HepG2 (cell line): ENCODE measurements around the gene CD44. TPM values are rescaled to one million over a fixed set of nuclear protein-coding genes. Genes with fewer than 3 reads are reported as not detected.

Experiments
- ATAC-seq: fragments of 200-7000 bp; cut with Tn5 transposase; 3 replicates; pipeline ENCODE4 v1.9.1; 2020; ENCODE audit warnings: mild to moderate bottlenecking, moderate library complexity
- BruUV-seq: library from RNA; stranded (reverse); fragments of 400-500 nt; replicated peaks from 2 replicates; lab custom pipeline; 2021; lab: Mats Ljungman, UMichigan
- CTCF ChIA-PET: fragments of 300-600 bp; formaldehyde crosslinking; extraction: SDS; loops from one replicate; lab custom pipeline; 2021; ENCODE audit warnings: low total read pairs, inconsistent platforms, low intra/inter-chr PET ratio; lab: Yijun Ruan, JAX
- POLR2A ChIA-PET: fragments of 350-600 bp; sonication (Branson Sonifier 250); formaldehyde crosslinking; loops from one replicate; lab custom pipeline; 2020; ENCODE audit warnings: antibody characterized with exemption, inconsistent platforms; lab: Yijun Ruan, JAX
- DNase-seq: peaks from one replicate; pipeline ENCODE4 v3.0.0-alpha.2; 2015; ENCODE audit warnings: low spot score
- FAIRE-seq: peaks from 3 replicates; lab custom pipeline; 2011; peaks lifted over from hg19 to GRCh38; lab: Jason Lieb, UNC
- H2AFZ ChIP-seq: one replicate; pipeline ENCODE4 v1.6.1; 2011; ENCODE audit warnings: low read length, inconsistent platforms
- H3K27ac ChIP-seq: fragments of 300-600 bp; 3 replicates; pipeline ENCODE4 v1.8.0; 2011; ENCODE audit warnings: mixed run types, mild to moderate bottlenecking, mixed read lengths, low read length, inconsistent platforms; ENCODE audit not compliant: insufficient read depth; ENCODE audit errors: extremely low read length
- H3K27me3 ChIP-seq, 2 experiments: fragments of 200-600 bp in 1 of 2; 2 replicates in 1 of 2; 3 replicates in 1 of 2; pipeline versions ENCODE4 v1.6.0 to v1.8.0; 2011; ENCODE audit warnings: low read length in 2 of 2, mild to moderate bottlenecking in 2 of 2, moderate library complexity in 2 of 2, inconsistent platforms in 1 of 2; ENCODE audit not compliant: insufficient read depth in 2 of 2, control insufficient read depth in 1 of 2
- H3K36me3 ChIP-seq, 2 experiments: fragments of 200-600 bp in 1 of 2; replicated peaks in 1 of 2; 2 replicates in 1 of 2; 3 replicates in 1 of 2; pipeline versions ENCODE4 v1.5.1 to v1.8.0; 2011; ENCODE audit warnings: low read length in 2 of 2, inconsistent platforms in 1 of 2; ENCODE audit not compliant: insufficient read depth in 2 of 2, control insufficient read depth in 1 of 2
- H3K4me1 ChIP-seq: 2 replicates; pipeline ENCODE4 v1.5.1; 2012; ENCODE audit warnings: low read length, inconsistent platforms; ENCODE audit not compliant: insufficient read depth
- H3K4me2 ChIP-seq: 2 replicates; pipeline ENCODE4 v1.6.0; 2011; ENCODE audit warnings: low read depth, low read length, inconsistent platforms
- H3K4me3 ChIP-seq, 3 experiments: fragments of 200-600 bp in 1 of 3; sonication (generic), shearing (Covaris generic) in 1 of 3; replicated peaks in 1 of 3; 2 replicates each; pipeline ENCODE4 v1.5.1; 2011 to 2016; ENCODE audit warnings: low read length in 3 of 3, inconsistent platforms in 2 of 3, low read depth in 2 of 3, mild to moderate bottlenecking in 2 of 3, control low read depth in 1 of 3, mixed read lengths in 1 of 3; ENCODE audit not compliant: insufficient read depth in 1 of 3
- H3K79me2 ChIP-seq: one replicate; pipeline ENCODE4 v1.6.1; 2011; ENCODE audit warnings: low read length, inconsistent platforms; ENCODE audit not compliant: insufficient read depth
- H3K9ac ChIP-seq: 2 replicates; pipeline ENCODE4 v1.6.0; 2011; ENCODE audit warnings: mild to moderate bottlenecking, low read depth, low read length, inconsistent platforms; ENCODE audit not compliant: insufficient read depth
- H3K9me3 ChIP-seq: 2 replicates; pipeline ENCODE4 v1.5.1; 2012; ENCODE audit warnings: mild to moderate bottlenecking, low read length
- H4K20me1 ChIP-seq: 2 replicates; pipeline ENCODE4 v1.6.0; 2011; ENCODE audit warnings: inconsistent platforms, mild to moderate bottlenecking, low read length, moderate library complexity; ENCODE audit not compliant: insufficient read depth
- CCAR2 ChIP-seq: fragments of 200-400 bp; formaldehyde crosslinking; optimal IDR thresholded peaks from 2 replicates; pipeline ENCODE3; 2018; ENCODE audit warnings: low read depth, mild to moderate bottlenecking, low read length, moderate library complexity
- CENPX ChIP-seq: sonication (generic); formaldehyde crosslinking; IDR thresholded peaks from 2 replicates; pipeline ENCODE4 v1.9.0; 2021; ENCODE audit warnings: mild to moderate bottlenecking, missing genetic modification reagents, moderate library complexity
- DNMT1 ChIP-seq: sonication (generic); formaldehyde crosslinking; IDR thresholded peaks from 2 replicates; pipeline ENCODE4 v1.5.1; 2020; ENCODE audit warnings: mild to moderate bottlenecking, missing genetic modification reagents
- EZH2 ChIP-seq: conservative IDR thresholded peaks from 2 replicates; pipeline ENCODE4 v1.6.1; 2012; ENCODE audit warnings: mild to moderate bottlenecking, low read depth, low read length, moderate library complexity
- IKZF4 ChIP-seq: sonication (generic); formaldehyde crosslinking; IDR thresholded peaks from 2 replicates; pipeline ENCODE4 v1.5.1; 2020; ENCODE audit warnings: borderline replicate concordance, mild to moderate bottlenecking, low read depth, missing genetic modification reagents; ENCODE audit errors: not compliant biosample characterization
- JUND ChIP-seq: sonication (generic); formaldehyde crosslinking; IDR thresholded peaks from 2 replicates; pipeline ENCODE4 v1.8.0; 2022; ENCODE audit warnings: mild to moderate bottlenecking, missing genetic modification reagents
- MAF1 ChIP-seq: sonication (generic); formaldehyde crosslinking; IDR thresholded peaks from 2 replicates; pipeline ENCODE4 v1.5.0; 2020; ENCODE audit warnings: missing genetic modification reagents, borderline replicate concordance
- ZFP36L1 ChIP-seq: sonication (generic); formaldehyde crosslinking; IDR thresholded peaks from 2 replicates; pipeline ENCODE4 v1.8.0; 2022; ENCODE audit warnings: mild to moderate bottlenecking, missing genetic modification reagents, moderate library complexity
- ZNF329 ChIP-seq: sonication (generic); formaldehyde crosslinking; IDR thresholded peaks from 2 replicates; pipeline ENCODE4 v1.9.0; 2021; ENCODE audit warnings: low read depth, mild to moderate bottlenecking, missing genetic modification reagents
- ZNF354B ChIP-seq: sonication (generic); formaldehyde crosslinking; IDR thresholded peaks from 2 replicates; pipeline ENCODE4 v1.8.0; 2022; ENCODE audit warnings: mild to moderate bottlenecking, missing genetic modification reagents
- ZNF572 ChIP-seq: sonication (generic); formaldehyde crosslinking; IDR thresholded peaks from 2 replicates; pipeline ENCODE4 v1.5.1; 2020; ENCODE audit warnings: mild to moderate bottlenecking, missing genetic modification reagents
- ZNF605 ChIP-seq: sonication (generic); formaldehyde crosslinking; IDR thresholded peaks from 2 replicates; pipeline ENCODE4 v1.8.0; 2022; ENCODE audit warnings: mild to moderate bottlenecking, missing genetic modification reagents
- WGBS: methylation state at CpG from one replicate; pipeline ENCODE4 v1.1.6; 2017; ENCODE audit warnings: low lambda C conversion rate; 5-methylcytosine and 5-hydroxymethylcytosine counted together
- in situ Hi-C: cut with HindIII; loops from 2 replicates; pipeline ENCODE4 v1.10.0; 2017; ENCODE audit warnings: low pct_unique_long_range_greater_than_20kb; ENCODE audit not compliant: extremely low pct_ligation_motif_present
- intact Hi-C: fragments of 100-400 bp; cut with micrococcal nuclease; formaldehyde crosslinking; loops from one replicate; pipeline ENCODE4 v1.10.0; 2022; ENCODE audit not compliant: unreplicated experiment
- polyA plus RNA-seq, 8 experiments: library from polyadenylated mRNA; depleted of rRNA in 3 of 8; stranded (reverse) in 7 of 8; unstranded in 1 of 8; fragments of >200 nt; fragmentation: Illumina TruSeq in 4 of 8; extraction: Trizol in 4 of 8; gene quantifications; 2 replicates each; pipeline versions ENCODE4 v1.2.1 to v1.2.3, GENCODE V29; 2011 to 2016; ENCODE audit warnings: low read depth in 4 of 8, missing spikeins in 1 of 8, mixed read lengths in 1 of 8; ENCODE audit not compliant: insufficient read depth in 1 of 8
- total RNA-seq, 5 experiments: library from RNA; depleted of rRNA; stranded (reverse); fragments of >200 nt; fragmentation: Illumina TruSeq; extraction: Trizol; gene quantifications; 2 replicates each; pipeline ENCODE4 v1.2.3, GENCODE V29; 2016; ENCODE audit warnings: low read depth in 1 of 5
- TF ChIP-seq, protein P1 (sequence below): sonication (generic); formaldehyde crosslinking; IDR thresholded peaks from 2 replicates; pipeline ENCODE4 v1.4.0; 2020; ENCODE audit warnings: missing genetic modification reagents
- TF ChIP-seq, protein P2 (sequence below): sonication (generic); formaldehyde crosslinking; conservative IDR thresholded peaks from 2 replicates; pipeline ENCODE4 v1.8.0; 2022; ENCODE audit warnings: low read depth, missing genetic modification reagents
- TF ChIP-seq, protein P3 (sequence below): sonication (generic); formaldehyde crosslinking; IDR thresholded peaks from 2 replicates; pipeline ENCODE4 v1.8.1; 2023; ENCODE audit warnings: mild to moderate bottlenecking, missing genetic modification reagents

The CD44 gene
- total and polyA plus RNA-seq, 2 of the 13 experiments (the other 11 are each of a cell fraction or from before 2014, with no cell fraction given) = 0.02 to 0.11 TPM

DNA sequence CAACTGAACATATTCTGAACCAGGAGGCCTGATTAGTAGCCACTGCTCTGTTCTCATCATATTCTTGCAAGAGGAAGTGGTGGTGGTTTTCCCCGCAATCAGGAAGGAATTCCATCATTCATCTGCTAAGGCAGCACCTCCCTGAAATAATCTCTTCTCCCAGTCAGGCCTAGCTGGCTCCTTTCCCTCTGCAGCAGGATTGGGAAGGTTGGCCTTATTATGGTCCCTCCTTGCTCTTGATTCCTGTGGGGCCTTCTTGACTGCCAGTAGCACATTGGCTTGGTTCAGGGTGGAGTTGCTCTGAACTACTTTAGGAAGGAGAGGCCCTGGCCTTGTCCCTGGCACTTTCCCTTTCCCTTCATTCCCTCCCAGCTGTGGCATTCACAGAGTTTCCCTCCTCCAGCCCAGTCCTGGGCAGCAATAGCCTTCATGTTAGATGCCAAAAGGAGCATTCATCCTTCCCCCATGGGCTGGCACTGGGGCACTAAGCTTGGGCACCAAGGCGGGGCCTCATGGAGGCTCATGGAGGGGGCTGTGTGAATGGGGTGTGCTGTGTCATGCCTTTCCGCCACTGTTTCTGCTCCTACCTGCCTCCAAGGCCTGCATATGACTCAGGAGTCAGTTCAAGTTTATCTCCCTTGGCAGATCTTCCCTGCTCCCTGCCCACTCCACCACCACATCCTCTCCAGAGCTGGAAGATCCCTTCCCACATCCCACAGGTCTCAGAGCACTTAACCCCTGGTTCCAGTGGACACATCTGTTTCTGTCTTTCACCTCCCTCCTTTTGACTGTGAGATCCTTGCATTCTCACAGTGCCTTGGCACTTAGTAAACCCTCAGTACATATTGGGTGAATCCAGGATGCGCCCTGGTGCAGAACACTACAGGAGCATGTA lies 27.6 kb upstream of the CD44 start:
- no peak overlapping the region for H3K4me3 ChIP-seq
- peaks cover 0 to 4% of the 10 kb centered on the region in 2 experiments; a peak in 3 of 5 replicates for H3K27me3 ChIP-seq
- in situ Hi-C loops = loop anchor here (10.0 kb wide), 1 partner anchor 63 kb away; no protein-coding TSS in a partner anchor
- FAIRE-seq (no peak), DNase-seq (no peak), ATAC-seq (no peak)
- no peaks in the 10 kb centered on the region for H3K36me3 ChIP-seq
- H3K79me2 ChIP-seq = no peaks in the 10 kb centered on the region
- BruUV-seq = no TSS peak
- TF ChIP-seq ZFP36L1 (CRISPR knock-in tag) = no peak
- TF ChIP-seq, protein P1, sequence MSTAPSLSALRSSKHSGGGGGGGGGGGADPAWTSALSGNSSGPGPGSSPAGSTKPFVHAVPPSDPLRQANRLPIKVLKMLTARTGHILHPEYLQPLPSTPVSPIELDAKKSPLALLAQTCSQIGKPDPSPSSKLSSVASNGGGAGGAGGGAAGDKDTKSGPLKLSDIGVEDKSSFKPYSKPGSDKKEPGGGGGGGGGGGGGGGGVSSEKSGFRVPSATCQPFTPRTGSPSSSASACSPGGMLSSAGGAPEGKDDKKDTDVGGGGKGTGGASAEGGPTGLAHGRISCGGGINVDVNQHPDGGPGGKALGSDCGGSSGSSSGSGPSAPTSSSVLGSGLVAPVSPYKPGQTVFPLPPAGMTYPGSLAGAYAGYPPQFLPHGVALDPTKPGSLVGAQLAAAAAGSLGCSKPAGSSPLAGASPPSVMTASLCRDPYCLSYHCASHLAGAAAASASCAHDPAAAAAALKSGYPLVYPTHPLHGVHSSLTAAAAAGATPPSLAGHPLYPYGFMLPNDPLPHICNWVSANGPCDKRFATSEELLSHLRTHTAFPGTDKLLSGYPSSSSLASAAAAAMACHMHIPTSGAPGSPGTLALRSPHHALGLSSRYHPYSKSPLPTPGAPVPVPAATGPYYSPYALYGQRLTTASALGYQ (CRISPR knock-in tag) = no peak
- TF ChIP-seq DNMT1 (CRISPR knock-in tag) = no peak
- no peak for TF ChIP-seq ZNF605 (CRISPR knock-in tag)
- no peak for TF ChIP-seq EZH2
- no peak for TF ChIP-seq IKZF4 (CRISPR knock-in tag)
- no peak for TF ChIP-seq MAF1 (CRISPR knock-in tag)
- TF ChIP-seq, protein P2, sequence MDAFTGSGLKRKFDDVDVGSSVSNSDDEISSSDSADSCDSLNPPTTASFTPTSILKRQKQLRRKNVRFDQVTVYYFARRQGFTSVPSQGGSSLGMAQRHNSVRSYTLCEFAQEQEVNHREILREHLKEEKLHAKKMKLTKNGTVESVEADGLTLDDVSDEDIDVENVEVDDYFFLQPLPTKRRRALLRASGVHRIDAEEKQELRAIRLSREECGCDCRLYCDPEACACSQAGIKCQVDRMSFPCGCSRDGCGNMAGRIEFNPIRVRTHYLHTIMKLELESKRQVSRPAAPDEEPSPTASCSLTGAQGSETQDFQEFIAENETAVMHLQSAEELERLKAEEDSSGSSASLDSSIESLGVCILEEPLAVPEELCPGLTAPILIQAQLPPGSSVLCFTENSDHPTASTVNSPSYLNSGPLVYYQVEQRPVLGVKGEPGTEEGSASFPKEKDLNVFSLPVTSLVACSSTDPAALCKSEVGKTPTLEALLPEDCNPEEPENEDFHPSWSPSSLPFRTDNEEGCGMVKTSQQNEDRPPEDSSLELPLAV = no peak
- no peak for TF ChIP-seq CCAR2
- no peak for TF ChIP-seq ZNF354B (CRISPR knock-in tag)
- no peak for TF ChIP-seq ZNF572 (CRISPR knock-in tag)
- TF ChIP-seq JUND (CRISPR knock-in tag) = no peak
- no peak for TF ChIP-seq CENPX (CRISPR knock-in tag)
- TF ChIP-seq ZNF329 (CRISPR knock-in tag) = no peak
- TF ChIP-seq, protein P3, sequence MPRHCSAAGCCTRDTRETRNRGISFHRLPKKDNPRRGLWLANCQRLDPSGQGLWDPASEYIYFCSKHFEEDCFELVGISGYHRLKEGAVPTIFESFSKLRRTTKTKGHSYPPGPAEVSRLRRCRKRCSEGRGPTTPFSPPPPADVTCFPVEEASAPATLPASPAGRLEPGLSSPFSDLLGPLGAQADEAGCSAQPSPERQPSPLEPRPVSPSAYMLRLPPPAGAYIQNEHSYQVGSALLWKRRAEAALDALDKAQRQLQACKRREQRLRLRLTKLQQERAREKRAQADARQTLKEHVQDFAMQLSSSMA (CRISPR knock-in tag) = no peak
- no peak overlapping the region for H3K9ac ChIP-seq
- no peak overlapping the region for H3K27ac ChIP-seq
- no peak overlapping the region for H2AFZ ChIP-seq
- CTCF ChIA-PET = no interaction called here
- H3K4me1 ChIP-seq = no peaks in the 10 kb centered on the region
- POLR2A ChIA-PET = no interaction called here
- H4K20me1 ChIP-seq = no peaks in the 10 kb centered on the region
- 45% methylated on average over 4 of the region's 4 CpGs for WGBS
- H3K9me3 ChIP-seq = no peaks in the 10 kb centered on the region
- intact Hi-C loops = no loop called here
- no peak overlapping the region for H3K4me2 ChIP-seq
